ENCODE results near the gene TMEM269. TPM values are rescaled to one million over a fixed set of nuclear protein-coding genes. Genes with fewer than 3 reads are reported as not detected.

The TMEM269 gene
- total RNA-seq, 1 experiment from 2014 or later = 0.28 TPM

DNA sequence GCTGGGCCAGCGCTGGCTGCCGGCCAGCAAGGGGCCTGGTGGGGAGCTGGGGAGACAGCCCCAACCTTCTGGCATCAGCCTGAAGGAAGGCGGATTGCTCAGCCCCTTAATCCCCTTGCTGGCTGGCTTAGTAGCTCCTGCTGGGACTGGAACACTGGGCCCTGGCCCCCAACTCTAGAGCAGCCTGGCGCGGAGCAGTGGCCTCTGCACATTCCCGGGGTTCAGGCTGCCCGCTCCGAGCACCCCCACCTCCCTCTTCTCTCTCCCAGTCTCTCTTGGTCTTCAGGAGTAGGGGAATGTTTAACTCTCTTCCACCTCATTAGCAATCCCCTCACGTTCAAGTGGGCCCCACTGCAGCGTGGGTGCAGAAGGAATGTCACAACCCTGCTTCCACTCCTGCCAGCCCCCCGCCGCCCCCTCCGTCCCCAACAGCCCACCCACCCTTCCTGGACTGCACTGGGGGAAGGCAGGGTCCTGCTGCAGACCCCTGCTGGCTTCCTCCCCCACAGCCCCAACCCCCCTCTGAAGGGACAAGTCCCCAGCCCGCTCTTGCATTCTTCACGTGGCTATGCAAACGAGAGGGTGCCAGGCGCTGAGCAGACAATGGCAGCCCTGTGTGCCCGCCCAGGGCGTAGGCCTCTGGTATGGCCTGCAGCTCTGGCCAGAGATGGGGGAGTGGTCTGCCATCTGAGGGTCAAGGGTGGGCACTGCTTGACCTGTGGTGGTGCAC, 43.8 kb upstream of the TMEM269 start:
- Histone ChIP-seq H3K9me2 (ENCODE audit: insufficient read depth) (no peaks in the 10 kb centered on the region), H3K79me2 (ENCODE audit: low read depth) (no peaks in the 10 kb centered on the region), H3K4me1 (replicated peaks; ENCODE audit: insufficient read depth) (no peaks in the 10 kb centered on the region), H3K27ac (no peak overlapping the region), H3K9me3 (ENCODE audit: insufficient read depth, low read depth) (no peaks in the 10 kb centered on the region), H2AFZ (no peak overlapping the region), H3K4me3 (no peak overlapping the region), H3K4me2 (no peak overlapping the region), H4K20me1 (ENCODE audit: insufficient read depth) (no peaks in the 10 kb centered on the region), H3K36me3 (ENCODE audit: low read depth) (no peaks in the 10 kb centered on the region), H3F3A (ENCODE audit: insufficient read depth, low read depth) (no peaks in the 10 kb centered on the region), H3K27me3 (ENCODE audit: insufficient read depth, low read depth) (no peaks in the 10 kb centered on the region)
- TF ChIP-seq EZH2 (IDR thresholded peaks at IDR 0.05; ENCODE audit: low read depth) (no peak), CTCF (conservative IDR thresholded peaks at IDR 0.05) (no peak)
- no TSS peak for BruUV-seq (replicated peaks)
- intact Hi-C loops (cut with micrococcal nuclease; ENCODE audit: unreplicated experiment) = no loop called here
- DNase-seq = no peak
- CTCF ChIA-PET = no interaction called here
- POLR2A ChIA-PET (ENCODE audit: unreplicated experiment) = no interaction called here

DNA sequence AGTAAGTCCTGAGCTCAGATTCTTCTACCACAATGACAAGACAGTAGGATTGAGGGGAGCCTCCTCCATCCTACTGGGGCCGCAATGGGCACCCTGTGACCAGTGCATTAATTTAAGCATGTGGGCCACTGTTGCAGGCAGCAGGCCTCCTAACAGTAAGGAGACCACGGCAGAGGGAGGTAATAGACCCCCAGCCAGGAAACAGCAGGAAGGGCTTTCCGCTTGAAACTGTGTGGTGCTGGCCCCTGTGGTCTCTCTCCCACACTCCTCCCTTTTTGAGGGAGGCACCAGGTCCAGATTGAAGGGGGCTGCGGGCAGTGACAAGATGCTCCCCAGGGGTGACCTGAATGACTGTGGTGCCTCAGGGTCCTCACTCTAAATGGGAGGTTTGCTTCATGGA, 43.1 kb upstream of the TMEM269 start:
- intact Hi-C loops (cut with micrococcal nuclease; ENCODE audit: unreplicated experiment) = no loop called here
- POLR2A ChIA-PET (ENCODE audit: unreplicated experiment) = no interaction called here
- no peaks in the 10 kb centered on the region for H3K9me2 ChIP-seq (ENCODE audit: insufficient read depth)
- H3K4me3 ChIP-seq = no peak overlapping the region
- H3K79me2 ChIP-seq (ENCODE audit: low read depth) = no peaks in the 10 kb centered on the region
- no peaks in the 10 kb centered on the region for H3K27me3 ChIP-seq (ENCODE audit: insufficient read depth, low read depth)
- H3K27ac ChIP-seq = no peak overlapping the region
- no peaks in the 10 kb centered on the region for H3K9me3 ChIP-seq (ENCODE audit: insufficient read depth, low read depth)
- no peak overlapping the region for H2AFZ ChIP-seq
- CTCF ChIA-PET = no interaction called here
- no peak for DNase-seq
- H3F3A ChIP-seq (ENCODE audit: insufficient read depth, low read depth) = no peaks in the 10 kb centered on the region
- no peak overlapping the region for H3K4me2 ChIP-seq
- H3K36me3 ChIP-seq (ENCODE audit: low read depth) = no peaks in the 10 kb centered on the region
- TF ChIP-seq EZH2 (IDR thresholded peaks at IDR 0.05; ENCODE audit: low read depth) (no peak), CTCF (conservative IDR thresholded peaks at IDR 0.05) (no peak)
- BruUV-seq (replicated peaks) = no TSS peak
- H4K20me1 ChIP-seq (ENCODE audit: insufficient read depth) = no peaks in the 10 kb centered on the region
- no peaks in the 10 kb centered on the region for H3K4me1 ChIP-seq (replicated peaks; ENCODE audit: insufficient read depth)

DNA sequence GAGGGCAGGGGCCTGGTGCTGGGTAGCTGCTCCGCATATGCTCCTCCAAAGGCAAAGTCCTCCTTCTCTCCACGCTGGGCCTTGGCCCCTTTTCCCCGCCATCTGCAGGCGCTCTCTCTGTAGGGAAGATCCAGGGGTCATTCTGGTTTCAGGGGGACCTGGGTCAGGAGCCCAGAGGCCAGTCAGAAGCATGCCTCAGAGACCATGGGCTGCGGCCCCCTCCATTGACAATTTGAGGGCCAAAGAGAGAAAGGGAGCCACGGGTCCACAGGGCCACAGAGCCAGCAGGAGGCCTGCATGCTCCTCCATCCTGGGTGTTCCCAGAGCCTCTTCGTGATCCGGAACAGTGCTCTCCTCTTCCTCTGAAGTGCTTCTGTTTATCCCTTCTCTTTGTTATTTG, 42.6 kb upstream of the TMEM269 start:
- ChIA-PET CTCF (no interaction called here), POLR2A (ENCODE audit: unreplicated experiment) (no interaction called here)
- H3K79me2 ChIP-seq (ENCODE audit: low read depth) = no peaks in the 10 kb centered on the region
- no peak overlapping the region for H3K4me2 ChIP-seq
- DNase-seq = no peak
- BruUV-seq (replicated peaks) = no TSS peak
- no peaks in the 10 kb centered on the region for H4K20me1 ChIP-seq (ENCODE audit: insufficient read depth)
- no peaks in the 10 kb centered on the region for H3K36me3 ChIP-seq (ENCODE audit: low read depth)
- no peak overlapping the region for H2AFZ ChIP-seq
- no peak overlapping the region for H3K4me3 ChIP-seq
- H3K9me3 ChIP-seq (ENCODE audit: insufficient read depth, low read depth) = no peaks in the 10 kb centered on the region
- TF ChIP-seq CTCF (conservative IDR thresholded peaks at IDR 0.05) = no peak
- no peak for TF ChIP-seq EZH2 (IDR thresholded peaks at IDR 0.05; ENCODE audit: low read depth)
- no peaks in the 10 kb centered on the region for H3K4me1 ChIP-seq (replicated peaks; ENCODE audit: insufficient read depth)
- intact Hi-C loops (cut with micrococcal nuclease; ENCODE audit: unreplicated experiment) = no loop called here
- H3K27me3 ChIP-seq (ENCODE audit: insufficient read depth, low read depth) = no peaks in the 10 kb centered on the region
- H3K9me2 ChIP-seq (ENCODE audit: insufficient read depth) = no peaks in the 10 kb centered on the region
- H3K27ac ChIP-seq = no peak overlapping the region
- no peaks in the 10 kb centered on the region for H3F3A ChIP-seq (ENCODE audit: insufficient read depth, low read depth)
